Measurements from ENCODE around the gene FOXJ1.

DNA sequence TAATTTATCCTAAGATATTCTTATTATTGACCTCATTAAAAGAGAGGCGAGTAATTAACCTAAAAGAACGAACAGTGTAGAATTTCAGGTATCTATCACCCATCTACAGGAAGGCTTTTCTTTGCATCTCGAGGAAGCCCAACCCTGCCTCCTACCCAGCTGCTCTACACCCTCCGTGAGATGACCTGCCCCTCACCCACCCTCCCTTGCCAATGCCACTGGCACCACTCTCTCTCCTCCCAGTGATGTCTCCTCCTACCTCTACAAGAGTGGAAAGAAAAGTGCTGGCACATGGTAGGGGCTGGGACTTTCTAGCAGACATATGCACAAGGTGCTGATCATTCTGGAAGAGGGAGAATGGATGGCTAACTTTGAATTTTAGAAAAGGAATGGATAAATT is 22.9 kb upstream of the FOXJ1 start:
- TF ChIP-seq ZFP3 (CRISPR knock-in tag; IDR thresholded peaks at IDR 0.05) (no peak), ARNTL (CRISPR knock-in tag; IDR thresholded peaks at IDR 0.05; ENCODE audit: borderline replicate concordance, low read depth) (no peak), PPARA (CRISPR knock-in tag; IDR thresholded peaks at IDR 0.05; ENCODE audit: borderline replicate concordance) (no peak), ZC3H10 (CRISPR knock-in tag; IDR thresholded peaks at IDR 0.05) (no peak), ZFP30 (CRISPR knock-in tag; IDR thresholded peaks at IDR 0.05) (no peak)
- TF ChIP-seq, protein P1, sequence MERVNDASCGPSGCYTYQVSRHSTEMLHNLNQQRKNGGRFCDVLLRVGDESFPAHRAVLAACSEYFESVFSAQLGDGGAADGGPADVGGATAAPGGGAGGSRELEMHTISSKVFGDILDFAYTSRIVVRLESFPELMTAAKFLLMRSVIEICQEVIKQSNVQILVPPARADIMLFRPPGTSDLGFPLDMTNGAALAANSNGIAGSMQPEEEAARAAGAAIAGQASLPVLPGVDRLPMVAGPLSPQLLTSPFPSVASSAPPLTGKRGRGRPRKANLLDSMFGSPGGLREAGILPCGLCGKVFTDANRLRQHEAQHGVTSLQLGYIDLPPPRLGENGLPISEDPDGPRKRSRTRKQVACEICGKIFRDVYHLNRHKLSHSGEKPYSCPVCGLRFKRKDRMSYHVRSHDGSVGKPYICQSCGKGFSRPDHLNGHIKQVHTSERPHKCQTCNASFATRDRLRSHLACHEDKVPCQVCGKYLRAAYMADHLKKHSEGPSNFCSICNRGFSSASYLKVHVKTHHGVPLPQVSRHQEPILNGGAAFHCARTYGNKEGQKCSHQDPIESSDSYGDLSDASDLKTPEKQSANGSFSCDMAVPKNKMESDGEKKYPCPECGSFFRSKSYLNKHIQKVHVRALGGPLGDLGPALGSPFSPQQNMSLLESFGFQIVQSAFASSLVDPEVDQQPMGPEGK (CRISPR knock-in tag; IDR thresholded peaks at IDR 0.05; ENCODE audit: borderline replicate concordance): no peak
- TF ChIP-seq, protein P2, sequence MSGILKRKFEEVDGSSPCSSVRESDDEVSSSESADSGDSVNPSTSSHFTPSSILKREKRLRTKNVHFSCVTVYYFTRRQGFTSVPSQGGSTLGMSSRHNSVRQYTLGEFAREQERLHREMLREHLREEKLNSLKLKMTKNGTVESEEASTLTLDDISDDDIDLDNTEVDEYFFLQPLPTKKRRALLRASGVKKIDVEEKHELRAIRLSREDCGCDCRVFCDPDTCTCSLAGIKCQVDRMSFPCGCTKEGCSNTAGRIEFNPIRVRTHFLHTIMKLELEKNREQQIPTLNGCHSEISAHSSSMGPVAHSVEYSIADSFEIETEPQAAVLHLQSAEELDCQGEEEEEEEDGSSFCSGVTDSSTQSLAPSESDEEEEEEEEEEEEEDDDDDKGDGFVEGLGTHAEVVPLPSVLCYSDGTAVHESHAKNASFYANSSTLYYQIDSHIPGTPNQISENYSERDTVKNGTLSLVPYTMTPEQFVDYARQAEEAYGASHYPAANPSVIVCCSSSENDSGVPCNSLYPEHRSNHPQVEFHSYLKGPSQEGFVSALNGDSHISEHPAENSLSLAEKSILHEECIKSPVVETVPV (CRISPR knock-in tag; IDR thresholded peaks at IDR 0.05): no peak

Data from SK-N-SH treated with all-trans-retinoic acid at 6 μM for 48 hours (cell line).